H9 (cell line): Measurements from ENCODE around the gene PLEKHN1. TPM values are rescaled to one million over a fixed set of nuclear protein-coding genes. Genes with fewer than 3 reads are reported as not detected.

ENCODE experiments used
- DNase-seq: peaks from one replicate; pipeline ENCODE4 v3.0.0-alpha.2; 2017
- H2AFZ ChIP-seq: one replicate; pipeline ENCODE4 v1.6.1; 2013; ENCODE audit warnings: mild to moderate bottlenecking, low read length, control low read depth, moderate library complexity
- H2AK5ac ChIP-seq: 2 replicates; pipeline ENCODE4 v1.6.1; 2013; ENCODE audit warnings: low read length, control low read depth, mixed read lengths; ENCODE audit not compliant: insufficient read length
- H2BK120ac ChIP-seq: one replicate; pipeline ENCODE4 v1.6.1; 2013; ENCODE audit warnings: low read depth, mild to moderate bottlenecking, low read length, control low read depth, inconsistent platforms; ENCODE audit not compliant: poor library complexity, severe bottlenecking
- H2BK12ac ChIP-seq: 2 replicates; pipeline ENCODE4 v1.6.1; 2013; ENCODE audit warnings: low read length, control low read depth, mixed read lengths, low read depth; ENCODE audit not compliant: insufficient read length
- H2BK15ac ChIP-seq: 2 replicates; pipeline ENCODE4 v1.6.1; 2013; ENCODE audit warnings: low read depth, low read length, control low read depth
- H2BK20ac ChIP-seq: one replicate; pipeline ENCODE4 v1.6.1; 2013; ENCODE audit warnings: low read depth, mild to moderate bottlenecking, low read length, control low read depth, inconsistent platforms; ENCODE audit not compliant: poor library complexity, severe bottlenecking
- H2BK5ac ChIP-seq: 2 replicates; pipeline ENCODE4 v1.6.1; 2013; ENCODE audit warnings: low read length, control low read depth, mixed read lengths; ENCODE audit not compliant: insufficient read length
- H3K14ac ChIP-seq: 2 replicates; pipeline ENCODE4 v1.6.1; 2013; ENCODE audit warnings: low read length, control low read depth; ENCODE audit not compliant: insufficient read depth
- H3K18ac ChIP-seq: 2 replicates; pipeline ENCODE4 v1.6.1; 2013; ENCODE audit warnings: low read depth, mild to moderate bottlenecking, mixed read lengths, low read length, control low read depth; ENCODE audit not compliant: insufficient read length
- H3K23ac ChIP-seq: 2 replicates; pipeline ENCODE4 v1.6.1; 2013; ENCODE audit warnings: low read length, control low read depth, mixed read lengths, low read depth; ENCODE audit not compliant: insufficient read length
- H3K23me2 ChIP-seq: 2 replicates; pipeline ENCODE4 v1.6.1; 2013; ENCODE audit warnings: low read depth, mild to moderate bottlenecking, mixed read lengths, low read length, control low read depth; ENCODE audit not compliant: insufficient read length, poor library complexity, severe bottlenecking
- H3K27ac ChIP-seq: 2 replicates; pipeline ENCODE4 v1.5.1; 2013; ENCODE audit warnings: low read length, control low read depth, mixed read lengths, low read depth; ENCODE audit not compliant: insufficient read length
- H3K27me3 ChIP-seq: 2 replicates; pipeline ENCODE4 v1.6.1; 2013; ENCODE audit warnings: low read length, control low read depth, inconsistent platforms; ENCODE audit not compliant: insufficient read depth
- H3K4ac ChIP-seq: 2 replicates; pipeline ENCODE4 v1.6.1; 2013; ENCODE audit warnings: low read depth, mild to moderate bottlenecking, control low read depth, inconsistent platforms, low read length, moderate library complexity
- H3K4me1 ChIP-seq: 2 replicates; pipeline ENCODE4 v1.6.1; 2013; ENCODE audit warnings: low read length, control low read depth, inconsistent platforms; ENCODE audit not compliant: insufficient read depth
- H3K4me2 ChIP-seq: 2 replicates; pipeline ENCODE4 v1.6.1; 2013; ENCODE audit warnings: low read length, control low read depth, mixed read lengths; ENCODE audit not compliant: insufficient read length, insufficient read depth
- H3K56ac ChIP-seq: 2 replicates; pipeline ENCODE4 v1.6.1; 2013; ENCODE audit warnings: low read depth, mild to moderate bottlenecking, mixed read lengths, low read length, control low read depth; ENCODE audit not compliant: insufficient read length
- H3K79me1 ChIP-seq: 2 replicates; pipeline ENCODE4 v1.6.1; 2013; ENCODE audit warnings: low read depth, mild to moderate bottlenecking, moderate library complexity, low read length, control low read depth, inconsistent platforms; ENCODE audit not compliant: insufficient read depth, poor library complexity, severe bottlenecking
- H3K79me2 ChIP-seq: 2 replicates; pipeline ENCODE4 v1.6.1; 2013; ENCODE audit warnings: low read length, control low read depth, inconsistent platforms; ENCODE audit not compliant: insufficient read depth
- H3K9ac ChIP-seq: 2 replicates; pipeline ENCODE4 v1.6.1; 2013; ENCODE audit warnings: low read length, control low read depth, mixed read lengths; ENCODE audit not compliant: insufficient read length; ENCODE audit errors: extremely low read depth
- H3K9me3 ChIP-seq: one replicate; pipeline ENCODE4 v1.6.1; 2013; ENCODE audit warnings: low read depth, low read length, inconsistent platforms; ENCODE audit not compliant: control insufficient read depth
- H3T11ph ChIP-seq: one replicate; pipeline ENCODE4 v1.6.1; 2013; ENCODE audit warnings: mild to moderate bottlenecking, low read length, control low read depth, inconsistent platforms
- H4K20me1 ChIP-seq: one replicate; pipeline ENCODE4 v1.6.1; 2013; ENCODE audit not compliant: control insufficient read depth, insufficient read length, insufficient read depth
- H4K5ac ChIP-seq: 2 replicates; pipeline ENCODE4 v1.6.1; 2013; ENCODE audit warnings: low read depth, mild to moderate bottlenecking, mixed read lengths, low read length, control low read depth; ENCODE audit not compliant: insufficient read length
- H4K8ac ChIP-seq: replicated peaks from 2 replicates; pipeline ENCODE4 v1.6.1; 2013; ENCODE audit warnings: low read length, control low read depth, mixed read lengths, low read depth; ENCODE audit not compliant: insufficient read length
- H4K91ac ChIP-seq: 2 replicates; pipeline ENCODE4 v1.6.1; 2013; ENCODE audit warnings: low read depth, mild to moderate bottlenecking, moderate library complexity, mixed read lengths, low read length, control low read depth; ENCODE audit not compliant: insufficient read length
- H3K27ac Mint-ChIP-seq, 3 experiments: 2 replicates in 2 of 3; 3 replicates in 1 of 3; pipeline ENCODE4 v1.8.0; 2020 to 2021; ENCODE audit warnings: mixed read lengths in 3 of 3, mild to moderate bottlenecking in 1 of 3, moderate library complexity in 1 of 3
- H3K27me3 Mint-ChIP-seq: 2 replicates; pipeline ENCODE4 v1.8.0; 2021; ENCODE audit warnings: low read depth, mild to moderate bottlenecking, moderate library complexity, mixed read lengths
- H3K36me3 Mint-ChIP-seq, 3 experiments: 2 replicates in 2 of 3; 3 replicates in 1 of 3; pipeline ENCODE4 v1.8.0; 2020 to 2021; ENCODE audit warnings: low read depth in 3 of 3, mixed read lengths in 3 of 3; ENCODE audit not compliant: insufficient read depth in 1 of 3
- H3K4me1 Mint-ChIP-seq, 2 experiments: 2 replicates each; pipeline ENCODE4 v1.8.0; 2020; ENCODE audit warnings: mixed read lengths in 2 of 2
- H3K4me3 Mint-ChIP-seq, 2 experiments: 2 replicates in 1 of 2; 3 replicates in 1 of 2; pipeline ENCODE4 v1.8.0; 2020 to 2021; ENCODE audit warnings: mild to moderate bottlenecking in 2 of 2, mixed read lengths in 2 of 2, moderate library complexity in 1 of 2
- H3K9me3 Mint-ChIP-seq, 2 experiments: 2 replicates in 1 of 2; 3 replicates in 1 of 2; pipeline ENCODE4 v1.8.0; 2020; ENCODE audit warnings: mild to moderate bottlenecking in 2 of 2, mixed read lengths in 2 of 2, moderate library complexity in 1 of 2
- WGBS: extraction: QIAGEN DNeasy Blood & Tissue Kit; methylation state at CpG from one replicate; pipeline ENCODE4 v1.1.7; 2013; ENCODE audit warnings: missing lambda C conversion rate, low lambda C conversion rate, mixed read lengths; ENCODE audit not compliant: insufficient read length; ENCODE audit errors: extremely low coverage; 5-methylcytosine and 5-hydroxymethylcytosine counted together
- total RNA-seq: library from RNA; stranded (reverse); gene quantifications from 2 replicates; pipeline ENCODE4 v1.2.1, GENCODE V29; 2021
- TF ChIP-seq, protein P1 (sequence below): fragments of 200-600 bp; sonication (generic); conservative IDR thresholded peaks from 3 replicates; pipeline ENCODE4 v1.8.0; 2021; ENCODE audit warnings: antibody characterized with exemption, mild to moderate bottlenecking

Gene PLEKHN1
- total RNA-seq, 1 experiment from 2014 or later, result 3.0 TPM

DNA sequence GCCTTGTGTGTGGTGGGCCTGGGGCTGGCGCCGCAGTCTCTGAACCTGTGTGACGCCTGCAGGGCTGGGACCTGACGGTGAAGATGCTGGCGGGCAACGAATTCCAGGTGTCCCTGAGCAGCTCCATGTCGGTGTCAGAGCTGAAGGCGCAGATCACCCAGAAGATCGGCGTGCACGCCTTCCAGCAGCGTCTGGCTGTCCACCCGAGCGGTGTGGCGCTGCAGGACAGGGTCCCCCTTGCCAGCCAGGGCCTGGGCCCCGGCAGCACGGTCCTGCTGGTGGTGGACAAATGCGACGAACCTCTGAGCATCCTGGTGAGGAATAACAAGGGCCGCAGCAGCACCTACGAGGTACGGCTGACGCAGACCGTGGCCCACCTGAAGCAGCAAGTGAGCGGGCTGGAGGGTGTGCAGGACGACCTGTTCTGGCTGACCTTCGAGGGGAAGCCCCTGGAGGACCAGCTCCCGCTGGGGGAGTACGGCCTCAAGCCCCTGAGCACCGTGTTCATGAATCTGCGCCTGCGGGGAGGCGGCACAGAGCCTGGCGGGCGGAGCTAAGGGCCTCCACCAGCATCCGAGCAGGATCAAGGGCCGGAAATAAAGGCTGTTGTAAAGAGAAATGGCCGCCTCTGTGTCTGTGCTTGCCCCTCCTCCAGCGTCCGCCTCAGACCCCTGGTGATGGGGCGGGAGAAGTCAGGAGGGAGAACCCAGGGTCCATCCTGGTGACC, 47.8 kb downstream of the PLEKHN1 start:
- no peak overlapping the region for H2AK5ac ChIP-seq

More for the DNA sequence above, 47.8 kb downstream of the PLEKHN1 start:
- Histone ChIP-seq H3K79me1 (no peaks in the 10 kb centered on the region), H3K4me1 (no peaks in the 10 kb centered on the region), H2BK5ac (no peak overlapping the region), H3K79me2 (no peaks in the 10 kb centered on the region), H3K9me3 (no peaks in the 10 kb centered on the region), H2AFZ (no peak overlapping the region), H3K23ac (no peak overlapping the region), H3K56ac (no peak overlapping the region), H4K20me1 (no peaks in the 10 kb centered on the region), H3K9ac (no peak overlapping the region), H4K8ac (no peak overlapping the region), H3T11ph (no peak overlapping the region), H4K5ac (no peak overlapping the region), H3K4me2 (peak overlapping the region; percentile 54), H3K27me3 (no peaks in the 10 kb centered on the region), H3K23me2 (peaks cover 9% of the 10 kb centered on the region), H3K27ac (no peak overlapping the region), H4K91ac (no peak overlapping the region), H3K14ac (peak overlapping the region; percentile 77), H3K4ac (no peak overlapping the region), H2BK20ac (no peak overlapping the region), H2BK12ac (no peak overlapping the region), H3K18ac (peak overlapping the region; percentile 40), H2BK120ac (no peak overlapping the region), H2BK15ac (no peak overlapping the region)
- H3K27ac Mint-ChIP-seq, result peak overlapping the region in 2 of 3 experiments; percentile 40 to 97; a peak in 2 of 7 replicates
- peaks cover 19 to 29% of the 10 kb centered on the region in 2 experiments for H3K4me1 Mint-ChIP-seq
- peak overlapping the region; percentile 79 to 85 for H3K4me3 Mint-ChIP-seq
- peak; percentile 59 for DNase-seq
- peaks cover 0 to 6% of the 10 kb centered on the region in 2 experiments; a peak in 3 of 5 replicates for H3K9me3 Mint-ChIP-seq
- WGBS, result no CpG with 5 or more reads among the region's 41 CpGs
- TF ChIP-seq, protein P1, sequence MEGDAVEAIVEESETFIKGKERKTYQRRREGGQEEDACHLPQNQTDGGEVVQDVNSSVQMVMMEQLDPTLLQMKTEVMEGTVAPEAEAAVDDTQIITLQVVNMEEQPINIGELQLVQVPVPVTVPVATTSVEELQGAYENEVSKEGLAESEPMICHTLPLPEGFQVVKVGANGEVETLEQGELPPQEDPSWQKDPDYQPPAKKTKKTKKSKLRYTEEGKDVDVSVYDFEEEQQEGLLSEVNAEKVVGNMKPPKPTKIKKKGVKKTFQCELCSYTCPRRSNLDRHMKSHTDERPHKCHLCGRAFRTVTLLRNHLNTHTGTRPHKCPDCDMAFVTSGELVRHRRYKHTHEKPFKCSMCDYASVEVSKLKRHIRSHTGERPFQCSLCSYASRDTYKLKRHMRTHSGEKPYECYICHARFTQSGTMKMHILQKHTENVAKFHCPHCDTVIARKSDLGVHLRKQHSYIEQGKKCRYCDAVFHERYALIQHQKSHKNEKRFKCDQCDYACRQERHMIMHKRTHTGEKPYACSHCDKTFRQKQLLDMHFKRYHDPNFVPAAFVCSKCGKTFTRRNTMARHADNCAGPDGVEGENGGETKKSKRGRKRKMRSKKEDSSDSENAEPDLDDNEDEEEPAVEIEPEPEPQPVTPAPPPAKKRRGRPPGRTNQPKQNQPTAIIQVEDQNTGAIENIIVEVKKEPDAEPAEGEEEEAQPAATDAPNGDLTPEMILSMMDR, result no peak
- no peaks in the 10 kb centered on the region; a peak in 1 of 7 replicates for H3K36me3 Mint-ChIP-seq
- peaks cover 14% of the 10 kb centered on the region for H3K27me3 Mint-ChIP-seq
